ENCODE measurements around the gene USP16.

The USP16 gene

DNA sequence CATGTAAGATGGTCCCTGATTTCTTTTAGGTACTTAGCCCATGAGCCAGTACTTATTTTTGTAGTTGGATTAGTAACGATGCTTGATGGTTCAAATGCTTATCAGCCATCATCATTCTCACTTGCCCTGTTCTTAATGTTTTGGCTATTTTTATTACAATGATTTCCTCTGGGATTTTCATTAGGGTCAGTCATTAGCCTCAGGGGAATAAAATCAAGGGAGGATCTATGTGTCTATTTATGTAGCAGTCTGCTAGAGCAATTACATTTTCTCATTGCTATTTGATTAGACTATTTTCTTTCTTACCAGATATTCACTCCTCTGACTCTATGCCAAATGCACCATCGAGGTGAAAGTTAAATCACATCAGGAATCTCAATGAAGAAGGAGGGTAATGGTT, 59.9 kb downstream of the USP16 start:
- no peak for DNase-seq

DNA sequence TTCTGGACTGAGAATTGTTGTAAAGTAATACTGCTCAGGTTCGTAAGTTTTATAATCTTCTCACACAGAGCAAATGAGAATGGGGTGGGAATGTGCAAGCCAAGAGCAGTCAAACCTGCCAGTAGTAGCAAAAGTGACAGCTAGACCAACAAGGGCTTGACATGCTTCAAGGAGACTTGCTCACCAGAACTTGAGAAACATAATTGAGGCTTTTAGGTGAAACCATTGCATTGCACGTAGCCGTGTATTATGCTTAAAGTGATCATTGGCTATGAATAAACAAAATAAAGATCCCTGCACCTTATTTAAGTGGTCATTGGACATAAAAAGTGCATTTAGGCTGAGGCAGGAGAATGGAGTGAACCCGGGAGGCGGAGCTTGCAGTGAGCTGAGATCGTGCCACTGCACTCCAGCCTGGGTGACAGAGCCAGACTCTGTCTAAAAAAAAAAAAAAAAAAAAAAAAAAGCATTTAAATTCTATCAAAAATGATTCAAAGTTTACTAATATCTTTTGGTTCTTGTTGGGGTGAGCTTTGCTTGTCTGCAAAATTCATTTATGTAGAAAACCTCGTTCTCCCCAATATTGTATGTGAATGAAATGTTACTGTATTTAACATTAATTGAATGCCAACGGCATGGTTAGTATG, 60.8 kb downstream of the USP16 start:
- DNase-seq, result no peak

DNA sequence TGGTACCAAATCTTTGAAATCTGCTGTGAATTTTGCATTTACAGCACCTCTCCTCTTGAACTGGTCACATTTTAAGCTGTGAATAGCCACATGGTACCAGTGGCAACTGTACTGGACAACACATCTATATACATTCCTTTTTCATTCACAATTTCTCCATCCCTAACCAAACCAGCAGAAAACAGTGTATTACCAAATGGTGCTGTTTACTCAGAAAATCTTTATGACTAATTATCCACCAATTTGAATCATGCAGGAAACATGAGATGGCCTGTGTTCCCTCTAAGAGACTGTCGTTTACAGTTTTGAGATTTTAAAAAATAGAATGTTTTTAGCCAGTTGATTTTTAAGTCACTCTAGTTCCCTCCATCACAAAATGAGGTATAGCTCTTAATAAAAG, 66.6 kb downstream of the USP16 start:
- no peak for DNase-seq

DNA sequence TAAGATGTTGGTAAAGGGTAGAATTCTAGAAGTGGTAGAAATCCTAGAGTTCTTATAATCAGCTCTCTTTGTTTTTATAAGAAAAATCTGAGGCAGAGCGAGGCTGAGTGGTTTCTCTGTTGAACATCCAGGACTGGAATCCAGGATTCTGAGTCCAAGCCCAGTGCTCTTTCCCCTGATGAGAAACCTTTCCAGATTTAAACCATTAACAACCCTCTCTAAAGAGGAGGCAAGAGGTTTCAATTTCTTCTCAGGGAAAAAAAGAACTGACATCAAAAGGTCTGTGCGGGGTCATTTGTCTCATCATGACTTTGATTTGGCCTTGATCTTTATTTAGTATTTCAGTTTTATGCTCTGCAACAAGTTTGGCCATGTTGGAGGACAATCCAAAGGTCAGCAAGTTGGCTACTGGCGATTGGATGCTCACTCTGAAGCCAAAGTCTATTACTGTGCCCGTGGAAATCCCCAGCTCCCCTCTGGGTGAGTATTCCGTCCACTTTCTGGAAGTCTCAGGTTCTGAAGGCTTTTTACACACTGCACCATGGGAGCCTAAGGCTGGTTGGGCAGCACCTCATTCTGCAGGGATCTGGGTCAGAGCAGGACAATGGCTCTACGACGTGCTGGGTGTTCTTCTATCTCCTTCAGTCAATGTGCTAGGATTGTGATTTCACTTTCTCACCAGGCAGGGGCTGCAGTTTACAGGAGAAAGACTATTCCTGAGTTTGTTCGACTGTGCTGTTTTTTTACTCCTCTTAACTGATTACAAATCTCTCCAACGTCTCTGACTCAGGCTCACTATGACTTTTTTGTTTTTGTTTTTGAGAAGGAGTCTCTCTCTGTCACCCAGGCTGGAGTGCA, 67.9 kb downstream of the USP16 start:
- DNase-seq, result no peak

DNA sequence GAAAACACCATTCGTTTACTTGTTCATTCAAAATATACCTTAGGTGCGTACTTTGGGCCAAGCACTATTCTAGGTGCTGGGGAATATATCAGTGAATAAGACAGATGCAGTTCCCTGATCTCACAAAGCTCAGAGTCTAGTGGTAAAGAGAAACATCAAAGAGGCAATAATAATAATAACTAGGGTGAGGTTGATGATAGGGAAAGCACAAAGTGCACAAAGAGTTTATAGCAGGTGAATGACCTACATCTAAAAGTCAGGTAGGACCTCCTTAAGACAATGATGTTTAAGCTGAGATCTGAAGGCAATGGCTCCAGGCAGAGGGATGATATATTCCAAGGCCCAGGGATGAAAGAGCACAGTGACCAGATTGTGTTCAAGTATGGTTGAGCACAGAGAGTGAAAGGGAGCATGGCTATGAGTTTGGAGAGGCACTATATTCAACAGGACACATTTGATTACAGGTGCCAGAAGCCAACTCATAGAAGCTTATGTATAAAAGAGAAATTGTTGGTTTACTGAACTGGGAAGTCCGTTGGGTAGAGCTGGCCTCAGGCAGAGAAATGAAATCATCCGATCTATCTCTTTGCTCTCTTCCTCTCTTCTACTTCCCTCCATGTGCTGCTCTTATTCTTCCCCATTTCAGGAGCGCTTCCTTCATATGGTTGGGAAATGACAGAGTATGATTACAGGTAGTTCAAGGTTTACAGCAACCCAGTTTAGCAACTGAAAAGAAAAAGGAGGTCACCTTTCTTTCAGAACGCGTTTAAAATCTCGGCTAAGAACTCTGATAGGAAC, 71.9 kb downstream of the USP16 start:
- DNase-seq, result no peak

DNA sequence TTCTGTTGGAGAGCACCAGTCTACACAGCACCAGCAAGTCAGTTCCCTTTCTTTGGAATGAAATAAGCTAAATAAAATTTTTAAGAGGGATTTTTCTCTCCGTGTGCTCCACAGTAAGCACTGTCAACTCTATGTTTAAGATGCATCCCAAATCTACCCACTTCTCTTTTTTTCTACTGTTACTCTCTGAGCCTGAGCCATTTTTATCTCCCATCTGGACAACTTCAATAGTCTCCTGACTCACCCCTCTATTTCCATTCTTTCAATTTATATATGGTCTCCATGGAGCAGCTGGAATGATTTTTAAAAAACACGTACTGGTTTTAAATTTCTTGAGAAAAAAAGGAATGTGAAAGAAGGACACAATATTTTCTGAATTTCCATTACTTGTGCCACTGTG, 73.7 kb downstream of the USP16 start:
- DNase-seq, result no peak

DNA sequence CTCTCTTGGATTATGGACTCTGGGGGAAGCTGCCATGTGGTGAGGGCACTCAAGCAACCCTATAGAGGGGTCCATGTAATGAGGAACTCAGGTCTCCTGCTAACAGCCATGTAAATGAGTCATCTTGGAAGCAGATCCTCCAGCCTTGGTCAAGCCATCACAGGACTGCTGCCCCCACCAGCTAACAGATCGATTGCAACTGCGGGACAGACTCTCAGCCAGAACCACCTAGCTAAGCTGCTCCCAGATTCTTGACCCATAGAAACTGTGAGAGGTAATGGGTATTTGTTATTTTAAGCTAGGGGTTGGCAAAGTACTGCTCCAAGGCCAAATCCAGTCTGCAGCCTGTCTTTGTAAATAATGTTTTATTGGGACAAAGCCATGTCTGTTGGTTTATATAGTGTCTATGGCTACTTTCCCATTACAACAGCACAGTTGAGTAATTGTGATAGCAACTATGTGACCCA, 78.4 kb downstream of the USP16 start:
- DNase-seq, result no peak

Data from SHP77 treated with DMSO at 0.1 percent for 48 hours (cell line).